Activated T-helper 1 cell treated with anti-CD3 and anti-CD28 coated beads, Interleukin-12 subunit alpha, Interleukin-12 subunit beta, Interleukin-2, Interleukin-4 antibody, amounts not matched to agents 30 ng/mL and 10 ng/mL and 1 ng/mL, durations not matched to agents 14 hours and 24 hours and 36 hours (primary cell): ENCODE data around the gene IKZF1. TPM values are rescaled to one million over a fixed set of nuclear protein-coding genes. Genes with fewer than 3 reads are reported as not detected.
A peak's percentile ranks its signal among the peaks of the same experiment; 100 is the strongest.

ENCODE experiments used
- DNase-seq: peaks from one replicate; pipeline ENCODE4 v3.0.0; 2021; ENCODE audit warnings: low spot score
- H3K27ac Mint-ChIP-seq: one replicate; pipeline ENCODE4 v1.8.0; 2021; ENCODE audit warnings: mild to moderate bottlenecking, mixed read lengths
- H3K27me3 Mint-ChIP-seq: one replicate; pipeline ENCODE4 v1.8.0; 2022; ENCODE audit warnings: mild to moderate bottlenecking, moderate library complexity, mixed read lengths; ENCODE audit not compliant: insufficient read depth
- H3K36me3 Mint-ChIP-seq: one replicate; pipeline ENCODE4 v1.8.0; 2021; ENCODE audit warnings: low read depth, mixed read lengths
- H3K4me1 Mint-ChIP-seq: one replicate; pipeline ENCODE4 v1.8.0; 2021; ENCODE audit warnings: low read depth, mixed read lengths
- H3K4me3 Mint-ChIP-seq: one replicate; pipeline ENCODE4 v1.8.0; 2021; ENCODE audit warnings: mild to moderate bottlenecking, moderate library complexity, mixed read lengths
- H3K9me3 Mint-ChIP-seq: one replicate; pipeline ENCODE4 v1.8.0; 2021; ENCODE audit warnings: mixed read lengths
- intact Hi-C: fragments of 100-400 bp; cut with micrococcal nuclease; formaldehyde crosslinking; loops from one replicate; pipeline ENCODE4 v1.15.1; 2024
- total RNA-seq: library from RNA; stranded (reverse); gene quantifications from 2 replicates; pipeline ENCODE4 v1.2.3, GENCODE V29; 2022

The IKZF1 gene
- total RNA-seq, 1 donor from 2014 or later = 324 TPM

DNA sequence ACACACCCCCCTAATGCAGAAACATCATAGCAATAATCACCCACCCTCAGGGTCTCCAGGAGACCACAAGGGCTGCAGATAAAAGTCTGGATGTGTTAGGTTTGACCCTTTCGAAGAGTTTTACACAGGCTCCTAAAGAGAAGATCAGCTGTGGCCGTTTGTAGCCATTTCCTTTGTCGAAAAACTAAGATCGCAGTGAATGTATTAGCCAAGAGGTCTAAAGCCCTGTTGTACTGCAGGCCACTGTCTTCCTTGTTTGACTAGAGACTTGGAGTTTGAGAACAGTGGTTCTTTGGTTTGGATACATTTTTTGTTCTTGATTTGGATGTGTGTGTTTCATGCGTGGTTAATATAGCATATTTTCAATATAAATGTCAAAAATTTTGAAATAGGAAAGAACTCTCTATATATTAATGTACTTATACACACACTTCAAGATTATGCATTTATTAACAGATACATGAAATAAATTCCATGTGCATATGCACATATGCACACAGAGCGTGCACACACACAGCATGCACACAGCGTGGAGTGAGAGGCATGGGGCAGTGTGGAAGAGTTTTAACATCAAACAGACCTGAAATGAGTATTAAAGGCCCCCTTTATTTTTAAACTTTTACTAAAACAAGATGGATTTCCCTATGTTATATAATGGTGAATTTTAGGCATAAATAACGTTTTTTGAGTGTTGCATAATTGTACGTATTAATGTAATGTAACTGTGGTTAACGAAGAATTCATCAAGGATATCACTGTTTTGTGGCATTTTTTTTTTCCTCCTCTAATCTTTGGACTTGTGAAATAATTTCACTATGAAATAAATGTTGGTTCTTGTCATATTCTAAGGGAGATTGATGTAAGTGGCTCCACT, 2.2 kb downstream of the IKZF1 start:
- intact Hi-C loops = loop anchor here (1.0 to 5.0 kb wide), 5 partner anchors 14 to 159 kb away; no protein-coding TSS in a partner anchor
- Mint-ChIP-seq H3K36me3 (peaks cover 58% of the 10 kb centered on the region), H3K27me3 (no peaks in the 10 kb centered on the region), H3K9me3 (no peaks in the 10 kb centered on the region), H3K4me3 (peak overlapping the region; percentile 99), H3K27ac (peak overlapping the region; percentile 98), H3K4me1 (peaks cover 43% of the 10 kb centered on the region)
- no peak for DNase-seq

DNA sequence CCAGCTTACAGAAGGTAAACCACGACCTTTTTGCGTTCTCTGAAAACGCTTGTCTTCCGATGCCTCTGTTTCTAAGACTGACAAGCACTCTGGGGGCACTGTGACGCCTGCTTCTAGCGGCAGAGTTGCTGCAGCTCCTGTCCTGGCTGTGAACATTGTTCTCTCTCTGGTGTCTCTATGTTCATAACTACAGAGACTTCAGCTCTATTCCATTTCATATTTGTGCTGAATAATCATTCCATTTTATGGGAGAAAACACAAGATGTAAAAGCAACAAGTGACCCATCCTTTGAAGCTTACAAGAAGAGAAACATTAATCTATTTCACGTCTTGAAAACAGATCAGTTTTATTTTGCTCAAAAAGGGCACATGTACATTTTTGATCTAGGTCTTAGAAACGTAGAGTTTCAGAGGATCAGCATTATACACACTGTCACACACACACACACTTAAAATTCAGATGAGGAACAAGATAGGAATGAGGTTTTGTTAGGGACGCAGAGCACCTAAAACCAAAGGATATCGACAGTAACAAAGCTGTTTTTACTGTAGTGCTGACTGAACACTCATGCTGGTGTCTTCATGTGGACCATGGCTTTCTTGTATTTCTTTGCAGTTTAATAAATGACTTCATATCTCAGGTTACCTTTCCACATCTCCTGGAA, 3.0 kb downstream of the IKZF1 start:
- Mint-ChIP-seq H3K9me3 (no peaks in the 10 kb centered on the region), H3K36me3 (peaks cover 64% of the 10 kb centered on the region), H3K4me3 (peak overlapping the region; percentile 99)

DNA sequence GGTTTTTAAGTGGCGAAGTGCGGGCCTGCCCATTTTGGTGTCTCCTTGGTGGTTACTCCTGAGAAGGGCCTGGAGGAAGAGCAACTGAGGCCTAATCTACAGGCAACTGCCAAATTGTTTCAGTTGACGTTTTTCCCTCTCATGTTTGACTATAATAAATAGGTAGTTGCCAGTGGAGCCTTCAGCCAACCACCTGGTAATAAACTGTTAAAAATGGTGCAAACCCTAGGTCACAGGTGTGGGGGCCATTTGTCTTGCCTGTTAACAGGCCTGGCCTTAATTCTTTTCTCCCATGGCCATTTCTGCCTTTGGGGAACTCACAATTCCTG, 3.7 kb downstream of the IKZF1 start:
- intact Hi-C loops = loop anchor here (1.0 to 5.0 kb wide), 5 partner anchors 23 to 161 kb away; no protein-coding TSS in a partner anchor
- peak overlapping the region; percentile 99 for H3K4me3 Mint-ChIP-seq
- DNase-seq = no peak
- no peaks in the 10 kb centered on the region for H3K9me3 Mint-ChIP-seq
- peak overlapping the region; percentile 98 for H3K27ac Mint-ChIP-seq
- peaks cover 44% of the 10 kb centered on the region for H3K4me1 Mint-ChIP-seq
- H3K27me3 Mint-ChIP-seq = no peaks in the 10 kb centered on the region
- peaks cover 65% of the 10 kb centered on the region for H3K36me3 Mint-ChIP-seq

More for the DNA sequence above, 3.0 kb downstream of the IKZF1 start:
- intact Hi-C loops = loop anchor here (1.0 to 5.0 kb wide), 8 partner anchors 13 to 160 kb away; no protein-coding TSS in a partner anchor
- peaks cover 42% of the 10 kb centered on the region for H3K4me1 Mint-ChIP-seq
- no peaks in the 10 kb centered on the region for H3K27me3 Mint-ChIP-seq
- no peak for DNase-seq
- H3K27ac Mint-ChIP-seq = peak overlapping the region; percentile 98

DNA sequence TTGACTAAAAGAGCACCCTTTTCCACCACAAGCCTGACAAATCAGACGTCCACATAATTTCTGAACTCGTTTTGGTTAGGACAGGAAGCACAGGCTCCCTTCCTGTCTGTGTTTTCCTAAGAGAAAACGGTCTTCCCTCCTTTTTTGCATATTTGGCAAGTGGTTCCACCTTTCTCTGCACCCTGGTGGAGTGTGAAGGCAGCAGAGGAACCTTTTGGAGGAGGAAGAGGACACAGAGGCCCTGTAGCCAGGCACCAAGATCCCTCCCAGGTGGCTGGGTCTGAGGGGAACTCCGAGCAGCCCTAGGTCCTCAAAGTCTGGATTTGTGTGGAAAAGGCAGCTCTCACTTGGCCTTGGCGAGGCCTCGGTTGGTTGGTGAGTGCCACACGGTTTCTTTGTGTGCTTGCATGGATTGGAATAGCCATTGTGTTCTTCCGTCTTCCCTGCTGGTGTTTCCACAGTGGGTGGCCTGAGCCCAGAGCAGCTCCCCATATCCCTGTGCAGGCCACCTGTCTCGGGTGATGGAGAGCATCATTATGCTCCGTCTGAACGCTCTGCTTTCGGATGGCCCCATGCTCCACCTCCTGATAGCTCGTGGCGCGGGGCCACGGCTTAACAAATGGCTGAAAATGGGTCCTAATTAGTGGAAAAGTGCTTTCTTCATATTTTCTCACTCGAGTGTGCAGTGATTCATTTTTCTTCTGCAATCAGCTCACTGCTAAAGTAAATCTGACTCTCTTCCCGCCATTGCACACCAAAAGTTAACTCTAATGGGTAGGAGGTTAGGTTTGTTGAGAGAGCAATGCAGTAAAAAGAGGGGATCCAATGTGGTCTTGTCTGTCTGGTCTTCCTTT, 4.2 kb downstream of the IKZF1 start:
- Mint-ChIP-seq H3K27me3 (no peaks in the 10 kb centered on the region), H3K4me1 (peaks cover 48% of the 10 kb centered on the region), H3K9me3 (no peaks in the 10 kb centered on the region), H3K27ac (peak overlapping the region; percentile 98), H3K36me3 (peaks cover 71% of the 10 kb centered on the region), H3K4me3 (peak overlapping the region; percentile 99)
- intact Hi-C loops = loop anchor here (1.0 to 5.0 kb wide), 9 partner anchors 9 to 161 kb away; no protein-coding TSS in a partner anchor
- no peak for DNase-seq

DNA sequence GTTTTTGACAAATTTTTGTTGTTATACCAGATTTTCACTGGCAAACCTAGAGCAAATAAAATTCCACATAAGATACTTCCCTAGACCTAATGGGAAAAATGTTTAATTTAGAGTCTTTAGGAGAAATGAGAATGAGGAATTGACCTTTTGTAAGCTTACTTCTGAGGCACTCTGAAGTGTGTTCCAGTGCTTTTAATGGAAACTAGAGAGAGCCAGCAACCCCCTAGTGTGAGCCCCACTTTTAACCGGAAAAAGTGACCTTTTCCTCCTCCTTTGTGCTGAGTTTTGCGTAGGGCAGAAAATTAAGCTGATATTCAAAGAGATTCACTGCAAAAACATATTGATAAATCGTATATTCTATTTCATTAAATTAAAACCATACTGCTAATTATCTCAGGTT, 5.2 kb downstream of the IKZF1 start:
- H3K9me3 Mint-ChIP-seq = no peaks in the 10 kb centered on the region
- peaks cover 58% of the 10 kb centered on the region for H3K4me1 Mint-ChIP-seq
- H3K27me3 Mint-ChIP-seq = no peaks in the 10 kb centered on the region
- no peak for DNase-seq
- H3K27ac Mint-ChIP-seq = peak overlapping the region; percentile 98
- peak overlapping the region; percentile 99 for H3K4me3 Mint-ChIP-seq
- H3K36me3 Mint-ChIP-seq = peaks cover 80% of the 10 kb centered on the region
- intact Hi-C loops = loop anchor here (1.0 to 5.0 kb wide), 6 partner anchors 8 to 162 kb away; no protein-coding TSS in a partner anchor

DNA sequence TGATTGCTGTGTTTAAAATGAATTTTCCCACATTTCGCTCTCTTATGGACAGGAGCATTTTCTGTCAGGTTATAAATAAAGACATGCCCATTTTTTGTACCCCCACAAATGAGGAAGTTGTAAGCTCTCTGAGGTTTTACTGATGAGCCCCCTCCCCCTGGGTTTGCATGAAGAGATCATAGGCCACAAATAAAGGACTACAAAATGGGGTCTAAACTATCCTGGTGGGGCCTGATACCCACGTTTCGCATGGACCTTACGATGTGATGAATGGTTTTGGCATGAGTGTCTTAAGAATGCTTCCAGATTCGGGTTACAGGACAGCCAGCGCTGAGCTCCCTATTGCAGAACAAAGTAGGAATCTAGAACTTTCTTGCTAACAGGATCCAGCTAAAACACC, 5.8 kb downstream of the IKZF1 start:
- Mint-ChIP-seq H3K4me3 (peak overlapping the region; percentile 99), H3K36me3 (peaks cover 81% of the 10 kb centered on the region), H3K9me3 (no peaks in the 10 kb centered on the region), H3K27me3 (no peaks in the 10 kb centered on the region), H3K4me1 (peaks cover 64% of the 10 kb centered on the region), H3K27ac (peak overlapping the region; percentile 98)
- no peak for DNase-seq
- intact Hi-C loops = no loop called here

DNA sequence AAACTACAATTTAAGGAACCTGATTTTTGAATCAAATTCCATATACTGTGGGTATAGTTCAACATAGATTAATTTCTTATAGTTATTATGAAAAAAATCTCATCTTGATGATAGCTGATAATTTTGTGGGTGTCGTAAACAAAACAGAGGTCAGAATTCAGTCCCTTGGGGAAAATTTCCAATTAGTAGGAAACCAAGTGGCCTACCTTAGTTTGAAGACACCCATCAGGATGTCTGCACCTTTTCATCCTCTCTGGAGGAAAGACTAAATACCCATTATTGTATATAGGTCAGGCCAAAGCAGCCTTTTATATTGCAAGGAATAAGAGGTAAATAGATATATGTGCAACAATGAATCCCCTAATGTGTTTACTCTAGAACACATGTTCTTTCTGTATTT, 6.4 kb downstream of the IKZF1 start:
- peak overlapping the region; percentile 98 for H3K27ac Mint-ChIP-seq

DNA sequence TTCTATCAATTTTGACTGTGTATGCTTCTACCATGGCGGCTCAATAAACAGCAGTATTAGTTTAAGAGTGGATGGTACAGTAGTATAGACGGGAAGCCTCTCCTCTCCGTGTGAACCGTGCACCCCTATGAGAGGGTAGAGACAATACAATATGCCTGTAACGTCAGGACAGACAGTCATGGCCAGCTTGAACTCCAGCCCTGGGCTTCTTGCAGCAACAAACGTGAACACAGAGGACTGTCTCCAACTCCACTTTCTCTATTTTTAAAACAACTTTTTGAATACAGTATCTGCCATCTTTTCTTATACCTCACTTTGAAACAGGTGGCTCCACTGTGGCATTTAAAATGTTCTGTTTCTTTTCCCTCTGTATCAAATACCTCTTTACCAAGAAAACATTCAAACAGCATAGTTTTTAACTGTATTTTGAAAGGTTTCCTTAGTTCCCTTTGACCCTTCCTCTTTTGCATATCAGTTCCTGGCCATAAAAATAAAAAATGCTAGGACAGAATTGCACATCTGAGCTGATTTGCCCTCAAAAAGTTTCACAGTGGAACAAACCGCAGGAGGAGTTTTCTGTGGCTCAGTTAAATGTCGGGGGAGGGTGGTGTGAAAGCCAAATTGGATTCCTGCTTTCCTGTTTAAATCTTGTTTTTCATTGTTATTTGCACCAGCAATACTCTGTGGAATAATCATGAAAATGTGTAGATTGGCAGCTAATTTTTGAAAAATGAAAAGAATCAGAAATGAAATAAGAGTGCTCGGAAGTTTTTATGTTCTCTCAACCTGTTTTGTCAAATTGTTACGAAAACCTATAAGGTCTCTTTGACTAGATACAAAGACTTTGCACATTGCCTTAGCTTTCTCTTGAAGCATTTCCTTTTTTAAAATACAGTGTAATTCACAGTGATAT, 8.0 kb downstream of the IKZF1 start:
- Mint-ChIP-seq H3K27ac (peak overlapping the region; percentile 98), H3K27me3 (no peaks in the 10 kb centered on the region), H3K4me1 (peaks cover 80% of the 10 kb centered on the region), H3K4me3 (peak overlapping the region; percentile 99), H3K9me3 (no peaks in the 10 kb centered on the region), H3K36me3 (peaks cover 71% of the 10 kb centered on the region)
- intact Hi-C loops = loop anchor here (1.0 to 2.0 kb wide), 3 partner anchors 9 to 106 kb away; no protein-coding TSS in a partner anchor
- no peak for DNase-seq

More for the DNA sequence above, 6.4 kb downstream of the IKZF1 start:
- H3K9me3 Mint-ChIP-seq = no peaks in the 10 kb centered on the region
- H3K27me3 Mint-ChIP-seq = no peaks in the 10 kb centered on the region
- peaks cover 70% of the 10 kb centered on the region for H3K4me1 Mint-ChIP-seq
- DNase-seq = no peak
- H3K4me3 Mint-ChIP-seq = peak overlapping the region; percentile 99
- intact Hi-C loops = no loop called here
- H3K36me3 Mint-ChIP-seq = peaks cover 82% of the 10 kb centered on the region

DNA sequence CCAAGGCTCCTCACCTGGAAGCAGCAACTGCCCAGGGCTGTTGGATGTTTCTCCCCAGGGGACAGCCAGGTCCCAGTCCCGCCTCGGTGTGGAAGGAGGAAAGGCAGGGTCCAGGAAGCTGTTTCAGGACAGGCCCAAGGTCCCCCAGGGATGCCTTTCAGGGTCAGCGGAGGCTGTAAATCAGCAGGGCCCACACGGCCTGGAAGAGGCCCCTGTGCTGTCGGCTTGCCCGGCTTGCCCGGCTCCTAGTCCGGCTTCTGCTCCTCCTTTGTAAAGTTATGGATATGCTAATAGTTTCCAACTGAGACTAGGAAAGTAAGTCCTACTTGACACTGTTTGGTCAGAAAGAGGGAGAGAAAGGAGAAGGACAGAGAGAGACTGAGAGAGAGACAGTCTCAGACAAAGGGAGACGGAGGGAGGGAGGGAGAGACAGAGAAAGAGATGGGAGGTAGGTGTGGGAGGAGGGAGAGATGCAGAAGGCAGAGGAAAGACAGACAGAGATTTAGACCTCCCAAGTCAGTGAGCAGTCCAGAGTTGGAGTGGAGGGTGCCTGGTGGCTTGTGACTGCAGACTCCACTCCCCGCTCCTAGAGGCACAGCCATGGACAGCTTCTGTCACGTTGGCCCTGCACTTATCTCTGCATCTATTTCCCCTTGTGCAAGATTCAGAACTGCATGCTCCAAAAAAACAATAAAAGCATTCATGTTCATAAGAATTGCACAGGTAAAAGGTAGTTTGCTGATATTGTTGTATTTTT, 10.5 kb downstream of the IKZF1 start:
- H3K9me3 Mint-ChIP-seq = no peaks in the 10 kb centered on the region
- intact Hi-C loops = loop anchor here (5.0 kb wide), 1 partner anchor 223 kb away; the partner anchor contains the start of gene ZPBP
- no peak for DNase-seq
- peaks cover 89% of the 10 kb centered on the region for H3K4me1 Mint-ChIP-seq
- H3K27ac Mint-ChIP-seq = peak overlapping the region; percentile 98
- H3K36me3 Mint-ChIP-seq = peaks cover 73% of the 10 kb centered on the region
- H3K27me3 Mint-ChIP-seq = no peaks in the 10 kb centered on the region
- H3K4me3 Mint-ChIP-seq = peak overlapping the region; percentile 99

DNA sequence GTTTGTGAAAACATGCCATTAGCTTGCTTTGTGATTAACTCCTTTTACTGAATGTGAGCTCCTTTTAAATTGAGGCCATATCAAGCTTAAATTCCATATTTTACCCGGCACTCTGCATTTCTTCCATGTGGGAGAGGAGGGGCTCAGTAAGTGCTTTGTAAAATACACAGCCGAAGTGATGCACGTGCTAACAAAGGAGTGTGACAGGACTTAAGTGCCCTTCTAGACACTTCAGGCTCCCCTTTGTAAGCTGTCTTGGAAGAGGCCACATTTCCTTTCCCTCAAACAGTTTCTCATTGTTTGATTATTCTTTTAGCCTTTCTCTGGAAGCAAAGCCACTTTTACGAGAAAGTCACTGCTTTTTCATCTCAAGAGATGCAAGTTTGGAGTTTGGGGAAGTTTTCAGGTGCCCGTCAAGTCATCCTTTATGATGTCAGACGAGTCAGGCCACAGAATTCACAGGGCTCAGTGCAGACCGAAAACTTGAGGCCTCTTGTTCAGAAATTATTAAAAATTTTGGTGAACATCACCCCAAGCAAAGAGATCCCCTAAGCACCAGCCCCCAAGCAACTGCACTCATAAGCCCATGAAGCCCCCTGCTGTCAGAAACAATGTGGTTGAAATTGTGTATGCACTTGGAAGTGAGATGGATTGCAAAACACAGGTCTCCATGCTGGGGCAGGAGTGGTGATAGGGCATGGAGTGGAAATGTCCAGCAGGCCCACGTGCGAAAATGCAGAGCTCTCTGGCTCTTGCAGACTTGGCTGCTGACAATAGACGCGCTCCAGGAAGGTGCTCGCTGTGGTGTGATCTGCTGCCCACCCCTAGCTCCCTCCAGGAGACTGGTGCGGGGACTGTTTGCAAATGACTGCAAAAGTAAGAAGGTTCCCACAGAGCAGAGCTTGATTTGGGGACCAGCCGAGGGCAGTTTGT, 11.5 kb downstream of the IKZF1 start:
- no peak for DNase-seq
- Mint-ChIP-seq H3K36me3 (peaks cover 73% of the 10 kb centered on the region), H3K27me3 (no peaks in the 10 kb centered on the region), H3K27ac (peak overlapping the region; percentile 98), H3K9me3 (no peaks in the 10 kb centered on the region), H3K4me3 (peak overlapping the region; percentile 99), H3K4me1 (peaks cover 99% of the 10 kb centered on the region)
- intact Hi-C loops = loop anchor here (5.0 kb wide), 1 partner anchor 224 kb away; the partner anchor contains the start of gene ZPBP
